H9 (cell line): ENCODE measurements around the gene RAB15. TPM values are rescaled to one million over a fixed set of nuclear protein-coding genes. Genes with fewer than 3 reads are reported as not detected.

Experiments used
- DNase-seq: peaks from one replicate; pipeline ENCODE4 v3.0.0-alpha.2; 2017
- H2AFZ ChIP-seq: one replicate; pipeline ENCODE4 v1.6.1; 2013; ENCODE audit warnings: mild to moderate bottlenecking, low read length, control low read depth, moderate library complexity
- H2AK5ac ChIP-seq: 2 replicates; pipeline ENCODE4 v1.6.1; 2013; ENCODE audit warnings: low read length, control low read depth, mixed read lengths; ENCODE audit not compliant: insufficient read length
- H2BK120ac ChIP-seq: one replicate; pipeline ENCODE4 v1.6.1; 2013; ENCODE audit warnings: low read depth, mild to moderate bottlenecking, low read length, control low read depth, inconsistent platforms; ENCODE audit not compliant: poor library complexity, severe bottlenecking
- H2BK12ac ChIP-seq: 2 replicates; pipeline ENCODE4 v1.6.1; 2013; ENCODE audit warnings: low read length, control low read depth, mixed read lengths, low read depth; ENCODE audit not compliant: insufficient read length
- H2BK15ac ChIP-seq: 2 replicates; pipeline ENCODE4 v1.6.1; 2013; ENCODE audit warnings: low read depth, low read length, control low read depth
- H2BK20ac ChIP-seq: one replicate; pipeline ENCODE4 v1.6.1; 2013; ENCODE audit warnings: low read depth, mild to moderate bottlenecking, low read length, control low read depth, inconsistent platforms; ENCODE audit not compliant: poor library complexity, severe bottlenecking
- H2BK5ac ChIP-seq: 2 replicates; pipeline ENCODE4 v1.6.1; 2013; ENCODE audit warnings: low read length, control low read depth, mixed read lengths; ENCODE audit not compliant: insufficient read length
- H3K14ac ChIP-seq: 2 replicates; pipeline ENCODE4 v1.6.1; 2013; ENCODE audit warnings: low read length, control low read depth; ENCODE audit not compliant: insufficient read depth
- H3K18ac ChIP-seq: 2 replicates; pipeline ENCODE4 v1.6.1; 2013; ENCODE audit warnings: low read depth, mild to moderate bottlenecking, mixed read lengths, low read length, control low read depth; ENCODE audit not compliant: insufficient read length
- H3K23ac ChIP-seq: 2 replicates; pipeline ENCODE4 v1.6.1; 2013; ENCODE audit warnings: low read length, control low read depth, mixed read lengths, low read depth; ENCODE audit not compliant: insufficient read length
- H3K23me2 ChIP-seq: 2 replicates; pipeline ENCODE4 v1.6.1; 2013; ENCODE audit warnings: low read depth, mild to moderate bottlenecking, mixed read lengths, low read length, control low read depth; ENCODE audit not compliant: insufficient read length, poor library complexity, severe bottlenecking
- H3K27ac ChIP-seq: 2 replicates; pipeline ENCODE4 v1.5.1; 2013; ENCODE audit warnings: low read length, control low read depth, mixed read lengths, low read depth; ENCODE audit not compliant: insufficient read length
- H3K27me3 ChIP-seq: 2 replicates; pipeline ENCODE4 v1.6.1; 2013; ENCODE audit warnings: low read length, control low read depth, inconsistent platforms; ENCODE audit not compliant: insufficient read depth
- H3K4ac ChIP-seq: 2 replicates; pipeline ENCODE4 v1.6.1; 2013; ENCODE audit warnings: low read depth, mild to moderate bottlenecking, control low read depth, inconsistent platforms, low read length, moderate library complexity
- H3K4me1 ChIP-seq: 2 replicates; pipeline ENCODE4 v1.6.1; 2013; ENCODE audit warnings: low read length, control low read depth, inconsistent platforms; ENCODE audit not compliant: insufficient read depth
- H3K4me2 ChIP-seq: 2 replicates; pipeline ENCODE4 v1.6.1; 2013; ENCODE audit warnings: low read length, control low read depth, mixed read lengths; ENCODE audit not compliant: insufficient read length, insufficient read depth
- H3K56ac ChIP-seq: 2 replicates; pipeline ENCODE4 v1.6.1; 2013; ENCODE audit warnings: low read depth, mild to moderate bottlenecking, mixed read lengths, low read length, control low read depth; ENCODE audit not compliant: insufficient read length
- H3K79me1 ChIP-seq: 2 replicates; pipeline ENCODE4 v1.6.1; 2013; ENCODE audit warnings: low read depth, mild to moderate bottlenecking, moderate library complexity, low read length, control low read depth, inconsistent platforms; ENCODE audit not compliant: insufficient read depth, poor library complexity, severe bottlenecking
- H3K79me2 ChIP-seq: 2 replicates; pipeline ENCODE4 v1.6.1; 2013; ENCODE audit warnings: low read length, control low read depth, inconsistent platforms; ENCODE audit not compliant: insufficient read depth
- H3K9ac ChIP-seq: 2 replicates; pipeline ENCODE4 v1.6.1; 2013; ENCODE audit warnings: low read length, control low read depth, mixed read lengths; ENCODE audit not compliant: insufficient read length; ENCODE audit errors: extremely low read depth
- H3K9me3 ChIP-seq: one replicate; pipeline ENCODE4 v1.6.1; 2013; ENCODE audit warnings: low read depth, low read length, inconsistent platforms; ENCODE audit not compliant: control insufficient read depth
- H3T11ph ChIP-seq: one replicate; pipeline ENCODE4 v1.6.1; 2013; ENCODE audit warnings: mild to moderate bottlenecking, low read length, control low read depth, inconsistent platforms
- H4K20me1 ChIP-seq: one replicate; pipeline ENCODE4 v1.6.1; 2013; ENCODE audit not compliant: control insufficient read depth, insufficient read length, insufficient read depth
- H4K5ac ChIP-seq: 2 replicates; pipeline ENCODE4 v1.6.1; 2013; ENCODE audit warnings: low read depth, mild to moderate bottlenecking, mixed read lengths, low read length, control low read depth; ENCODE audit not compliant: insufficient read length
- H4K8ac ChIP-seq: replicated peaks from 2 replicates; pipeline ENCODE4 v1.6.1; 2013; ENCODE audit warnings: low read length, control low read depth, mixed read lengths, low read depth; ENCODE audit not compliant: insufficient read length
- H4K91ac ChIP-seq: 2 replicates; pipeline ENCODE4 v1.6.1; 2013; ENCODE audit warnings: low read depth, mild to moderate bottlenecking, moderate library complexity, mixed read lengths, low read length, control low read depth; ENCODE audit not compliant: insufficient read length
- H3K27ac Mint-ChIP-seq, 3 experiments: 2 replicates in 2 of 3; 3 replicates in 1 of 3; pipeline ENCODE4 v1.8.0; 2020 to 2021; ENCODE audit warnings: mixed read lengths in 3 of 3, mild to moderate bottlenecking in 1 of 3, moderate library complexity in 1 of 3
- H3K27me3 Mint-ChIP-seq: 2 replicates; pipeline ENCODE4 v1.8.0; 2021; ENCODE audit warnings: low read depth, mild to moderate bottlenecking, moderate library complexity, mixed read lengths
- H3K36me3 Mint-ChIP-seq, 3 experiments: 2 replicates in 2 of 3; 3 replicates in 1 of 3; pipeline ENCODE4 v1.8.0; 2020 to 2021; ENCODE audit warnings: low read depth in 3 of 3, mixed read lengths in 3 of 3; ENCODE audit not compliant: insufficient read depth in 1 of 3
- H3K4me1 Mint-ChIP-seq, 2 experiments: 2 replicates each; pipeline ENCODE4 v1.8.0; 2020; ENCODE audit warnings: mixed read lengths in 2 of 2
- H3K4me3 Mint-ChIP-seq, 2 experiments: 2 replicates in 1 of 2; 3 replicates in 1 of 2; pipeline ENCODE4 v1.8.0; 2020 to 2021; ENCODE audit warnings: mild to moderate bottlenecking in 2 of 2, mixed read lengths in 2 of 2, moderate library complexity in 1 of 2
- H3K9me3 Mint-ChIP-seq, 2 experiments: 2 replicates in 1 of 2; 3 replicates in 1 of 2; pipeline ENCODE4 v1.8.0; 2020; ENCODE audit warnings: mild to moderate bottlenecking in 2 of 2, mixed read lengths in 2 of 2, moderate library complexity in 1 of 2
- CTCF ChIP-seq: fragments of 200-600 bp; sonication (generic); conservative IDR thresholded peaks from 3 replicates; pipeline ENCODE4 v1.8.0; 2021; ENCODE audit warnings: antibody characterized with exemption, mild to moderate bottlenecking
- WGBS: extraction: QIAGEN DNeasy Blood & Tissue Kit; methylation state at CpG from one replicate; pipeline ENCODE4 v1.1.7; 2013; ENCODE audit warnings: missing lambda C conversion rate, low lambda C conversion rate, mixed read lengths; ENCODE audit not compliant: insufficient read length; ENCODE audit errors: extremely low coverage; 5-methylcytosine and 5-hydroxymethylcytosine counted together
- total RNA-seq: library from RNA; stranded (reverse); gene quantifications from 2 replicates; pipeline ENCODE4 v1.2.1, GENCODE V29; 2021

RAB15 gene
- total RNA-seq, 1 experiment from 2014 or later = 54.3 TPM

DNA sequence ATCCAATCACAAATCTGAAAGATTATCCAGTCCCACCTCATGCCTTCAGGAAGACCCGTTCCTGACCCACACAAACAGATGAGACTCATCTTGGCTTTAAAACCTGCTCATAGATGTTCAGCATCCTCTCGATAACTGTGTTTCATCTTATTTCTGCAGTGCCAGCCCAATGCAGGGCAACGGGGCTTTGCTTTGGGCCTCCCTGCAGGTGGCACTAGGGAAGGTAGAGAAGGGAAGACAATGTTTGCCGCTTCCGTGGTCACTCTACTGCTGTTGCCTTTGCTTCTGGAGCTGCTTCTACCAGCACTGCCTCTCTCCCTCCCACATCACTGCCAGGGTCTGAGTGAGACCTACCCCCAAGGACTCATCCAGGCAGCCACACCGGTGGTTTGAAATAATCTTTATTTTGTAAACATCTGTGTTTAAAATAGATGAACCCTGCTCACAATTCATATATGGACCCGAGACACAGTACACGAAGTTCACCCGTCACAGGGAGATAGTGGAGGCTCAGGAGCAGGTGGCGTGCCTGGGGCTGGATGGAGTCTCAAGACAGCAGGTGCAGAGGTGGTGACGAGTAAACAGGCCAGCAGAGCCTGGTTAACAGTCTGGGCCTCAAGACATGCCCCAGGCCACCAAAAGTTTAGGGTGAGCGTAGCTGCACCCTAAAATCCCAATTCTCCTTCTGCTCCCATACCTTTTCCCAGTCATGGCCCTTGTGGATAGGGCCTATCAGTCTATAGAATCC is 26.5 kb downstream of the RAB15 start:
- Histone ChIP-seq H3K56ac (no peak overlapping the region), H3K23ac (no peak overlapping the region), H3K79me2 (no peaks in the 10 kb centered on the region), H3K4me1 (peaks cover 2% of the 10 kb centered on the region; the same call in 1 of the 2 replicates), H3K27me3 (no peaks in the 10 kb centered on the region), H2BK12ac (no peak overlapping the region), H3K79me1 (no peaks in the 10 kb centered on the region), H4K20me1 (no peaks in the 10 kb centered on the region), H2BK15ac (no peak overlapping the region), H3T11ph (no peak overlapping the region), H3K14ac (no peak overlapping the region), H3K4ac (no peak overlapping the region), H2AFZ (no peak overlapping the region), H4K8ac (no peak overlapping the region), H4K91ac (no peak overlapping the region), H4K5ac (no peak overlapping the region), H3K9me3 (no peaks in the 10 kb centered on the region), H3K9ac (no peak overlapping the region), H2BK20ac (no peak overlapping the region), H3K27ac (no peak overlapping the region), H2BK120ac (no peak overlapping the region), H3K4me2 (no peak overlapping the region), H3K23me2 (no peaks in the 10 kb centered on the region), H3K18ac (no peak overlapping the region), H2BK5ac (no peak overlapping the region), H2AK5ac (no peak overlapping the region)
- no peak for TF ChIP-seq CTCF
- Mint-ChIP-seq H3K4me1 (peaks cover 24 to 27% of the 10 kb centered on the region in 2 experiments), H3K27me3 (no peaks in the 10 kb centered on the region), H3K36me3 (peaks cover 14 to 50% (median 38%) of the 10 kb centered on the region in 3 experiments), H3K27ac (peak overlapping the region in 2 of 3 experiments; percentile 56 to 86; a peak in 4 of 7 replicates), H3K9me3 (no peaks in the 10 kb centered on the region), H3K4me3 (no peak overlapping the region)
- no CpG with 5 or more reads among the region's 12 CpGs for WGBS
- DNase-seq = no peak
